Measurements from ENCODE around the gene KIAA1217.

DNA sequence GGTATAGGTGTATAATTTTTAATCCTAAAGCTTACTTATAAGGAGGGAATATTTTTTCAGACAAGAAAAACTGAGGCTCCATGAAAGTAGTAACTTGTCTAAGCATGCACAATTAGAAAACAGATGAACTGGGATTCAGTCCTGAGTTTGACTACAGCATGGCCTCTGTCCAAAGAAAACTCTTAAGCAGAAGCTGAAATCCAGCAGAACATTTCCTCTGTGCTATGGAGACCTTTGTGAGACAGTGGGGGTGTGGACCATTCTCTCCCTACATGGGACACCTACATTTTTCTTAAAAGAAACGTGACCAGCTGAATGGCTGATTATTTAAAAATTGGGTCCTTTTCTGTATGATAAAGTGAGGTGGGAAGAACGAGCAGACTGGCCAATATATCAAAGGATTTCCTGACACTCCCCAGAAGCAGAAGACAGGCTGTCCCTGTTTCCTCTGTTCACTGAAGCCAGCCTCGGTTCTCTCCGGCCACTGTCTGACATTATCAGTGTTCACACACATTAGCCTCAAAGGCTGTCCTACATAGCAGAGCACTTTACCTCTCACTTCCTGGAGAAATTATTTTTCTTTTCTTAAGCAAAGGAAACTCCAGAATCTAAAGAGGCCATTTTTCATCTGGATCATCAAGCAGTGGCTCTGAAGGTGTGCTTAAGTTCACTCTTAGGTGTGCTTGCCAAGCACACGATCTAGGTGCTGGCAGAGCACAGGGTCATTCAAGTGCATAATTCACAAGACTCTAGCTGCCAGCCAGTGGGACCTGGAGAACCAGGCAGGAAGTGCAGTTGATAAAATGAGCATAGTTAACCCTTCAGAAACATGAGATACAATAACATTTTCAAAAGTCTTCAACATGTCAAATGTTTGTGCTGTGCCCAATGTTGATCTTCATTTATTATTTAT, 40.4 kb upstream of the KIAA1217 start:
- TF ChIP-seq POLR2A (IDR thresholded peaks at IDR 0.05): no peak
- TF ChIP-seq, protein P1, sequence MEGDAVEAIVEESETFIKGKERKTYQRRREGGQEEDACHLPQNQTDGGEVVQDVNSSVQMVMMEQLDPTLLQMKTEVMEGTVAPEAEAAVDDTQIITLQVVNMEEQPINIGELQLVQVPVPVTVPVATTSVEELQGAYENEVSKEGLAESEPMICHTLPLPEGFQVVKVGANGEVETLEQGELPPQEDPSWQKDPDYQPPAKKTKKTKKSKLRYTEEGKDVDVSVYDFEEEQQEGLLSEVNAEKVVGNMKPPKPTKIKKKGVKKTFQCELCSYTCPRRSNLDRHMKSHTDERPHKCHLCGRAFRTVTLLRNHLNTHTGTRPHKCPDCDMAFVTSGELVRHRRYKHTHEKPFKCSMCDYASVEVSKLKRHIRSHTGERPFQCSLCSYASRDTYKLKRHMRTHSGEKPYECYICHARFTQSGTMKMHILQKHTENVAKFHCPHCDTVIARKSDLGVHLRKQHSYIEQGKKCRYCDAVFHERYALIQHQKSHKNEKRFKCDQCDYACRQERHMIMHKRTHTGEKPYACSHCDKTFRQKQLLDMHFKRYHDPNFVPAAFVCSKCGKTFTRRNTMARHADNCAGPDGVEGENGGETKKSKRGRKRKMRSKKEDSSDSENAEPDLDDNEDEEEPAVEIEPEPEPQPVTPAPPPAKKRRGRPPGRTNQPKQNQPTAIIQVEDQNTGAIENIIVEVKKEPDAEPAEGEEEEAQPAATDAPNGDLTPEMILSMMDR (IDR thresholded peaks at IDR 0.05): no peak
